Purkinje cell (primary cell): ENCODE results near the gene PCP2. TPM values are rescaled to one million over a fixed set of nuclear protein-coding genes. Genes with fewer than 3 reads are reported as not detected.

Experiments used
- polyA plus RNA-seq: library from polyadenylated mRNA; unstranded; fragments of >200 nt; fragmentation: Nextera tagmentation; gene quantifications from 2 replicates; pipeline ENCODE4 v1.2.1, GENCODE V29; 2014

The PCP2 gene
- 1,380 and 3,034 TPM in 2 replicates for polyA plus RNA-seq

GRCh38 chr19:7633698-7634097, at the start of gene PCP2:
TSS of gene PCP2 (minus strand) at chr19:7633719. CDS start at chr19:7633457, 262 bp downstream.

GRCh38 chr19:7680606-7681339, 47.3 kb upstream of the PCP2 start, which contains the start of gene TRAPPC5:
TSS of gene TRAPPC5 (plus strand) at chr19:7680833. CDS start at chr19:7682254, 1,421 bp downstream.

GRCh38 chr19:7676854-7677253, 43.3 kb upstream of the PCP2 start, which contains the start of gene MCEMP1:
TSS of gene MCEMP1 (plus strand) at chr19:7677090. CDS start at chr19:7677121, 31 bp downstream.

GRCh38 chr19:7668842-7669241, 35.3 kb upstream of the PCP2 start, which contains the start of gene RETN:
TSS of gene RETN (plus strand) at chr19:7669049. CDS start at chr19:7669327, 278 bp downstream.

GRCh38 chr19:7636691-7637373, 3.3 kb upstream of the PCP2 start, which contains the start of gene STXBP2:
TSS of gene STXBP2 (plus strand) at chr19:7637110. CDS start at chr19:7637150, 40 bp downstream.

GRCh38 chr19:7629347-7630054, 4.0 kb downstream of the PCP2 start, which contains the start of the genes PET100 and XAB2:
TSS of gene PET100 (plus strand) at chr19:7629793. CDS start at chr19:7629834, 41 bp downstream.
TSS of gene XAB2 (minus strand) at chr19:7629545. CDS start at chr19:7629527, 18 bp downstream.

GRCh38 chr19:7595466-7596133, 37.9 kb downstream of the PCP2 start, which contains the start of gene CAMSAP3:
TSS of gene CAMSAP3 (plus strand) at chr19:7595863. CDS start at chr19:7596003, 140 bp downstream.

Other genes with a start within 250 kb of the PCP2 start
- 0.42 TPM in 1 of 2 replicates, not detected in the other for gene PEX11G, start 144.7 kb downstream of the PCP2 start, polyA plus RNA-seq
- gene ZNF358, start 117.6 kb downstream of the PCP2 start, polyA plus RNA-seq = 0.60 TPM in 1 of 2 replicates, not detected in the other
- 12.2 TPM in 2 replicates for gene MCOLN1, start 111.1 kb downstream of the PCP2 start, polyA plus RNA-seq
- 6.8 and 7.5 TPM in 2 replicates for gene PNPLA6, start 98.0 kb downstream of the PCP2 start, polyA plus RNA-seq
- 0.78 and 0.88 TPM in 2 replicates for gene CAMSAP3, start 37.9 kb downstream of the PCP2 start, polyA plus RNA-seq
- 0.82 and 2.0 TPM in 2 replicates for gene XAB2, start 4.2 kb downstream of the PCP2 start, polyA plus RNA-seq
- 607 and 716 TPM in 2 replicates for gene PET100, start 3.9 kb downstream of the PCP2 start, polyA plus RNA-seq
- gene STXBP2, start 3.4 kb upstream of the PCP2 start, polyA plus RNA-seq = 24.6 and 46.0 TPM in 2 replicates
- gene RETN, start 35.3 kb upstream of the PCP2 start, polyA plus RNA-seq = not detected in 2 replicates
- gene MCEMP1, start 43.4 kb upstream of the PCP2 start, polyA plus RNA-seq = not detected in 2 replicates
- 49.0 and 150 TPM in 2 replicates for gene TRAPPC5, start 47.1 kb upstream of the PCP2 start, polyA plus RNA-seq
- not detected in 2 replicates for gene FCER2, start 68.4 kb upstream of the PCP2 start, polyA plus RNA-seq
- 1.6 TPM in 1 of 2 replicates, not detected in the other for gene CLEC4G, start 98.4 kb upstream of the PCP2 start, polyA plus RNA-seq
- not detected in 2 replicates for gene CD209, start 113.8 kb upstream of the PCP2 start, polyA plus RNA-seq
- gene CLEC4M, start 129.5 kb upstream of the PCP2 start, polyA plus RNA-seq = 0.44 TPM in 1 of 2 replicates, not detected in the other
- 0.59 and 1.0 TPM in 2 replicates for gene EVI5L, start 196.5 kb upstream of the PCP2 start, polyA plus RNA-seq
- gene PRR36, start 240.7 kb upstream of the PCP2 start, polyA plus RNA-seq = 0.87 and 1.3 TPM in 2 replicates